NCI-H510A (cell line): ENCODE data around the gene COX8C.
A peak's percentile ranks its signal among the peaks of the same experiment; 100 is the strongest.
"Not testable (repeated sequence)": the region's sequence is repeated elsewhere in the genome, so short reads cannot be mapped to it uniquely, and the experiment has no call there.

Experiments used
- DNase-seq: peaks from one replicate; lab custom pipeline; 2025; lab: John Stamatoyannopoulos, UW

Gene COX8C

DNA sequence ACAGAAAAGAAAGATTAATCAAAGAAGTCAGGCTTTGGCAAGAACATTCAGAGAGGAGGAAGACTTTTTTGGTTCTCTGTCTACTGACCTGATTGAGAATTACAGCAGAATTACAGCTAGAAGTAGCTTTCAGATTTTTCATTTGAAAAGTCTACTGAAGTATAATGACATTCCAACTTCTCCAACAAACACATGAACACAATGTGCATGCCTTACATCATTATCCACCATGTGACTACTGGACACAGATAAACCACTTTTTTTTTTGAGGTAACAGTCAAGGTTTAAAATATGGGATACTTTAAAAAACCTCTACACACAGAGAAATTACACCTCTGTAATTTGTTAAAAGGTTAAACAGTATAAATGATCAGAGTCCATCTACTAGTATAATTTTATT, 26.5 kb upstream of the COX8C start:
- DNase-seq = no peak

- no peak for DNase-seq
Measured at GRCh38 chr14:93322929-93323599, 23.9 kb upstream of the COX8C start.

- DNase-seq = no peak
Measured at GRCh38 chr14:93323600-93324174, 23.3 kb upstream of the COX8C start.

DNA sequence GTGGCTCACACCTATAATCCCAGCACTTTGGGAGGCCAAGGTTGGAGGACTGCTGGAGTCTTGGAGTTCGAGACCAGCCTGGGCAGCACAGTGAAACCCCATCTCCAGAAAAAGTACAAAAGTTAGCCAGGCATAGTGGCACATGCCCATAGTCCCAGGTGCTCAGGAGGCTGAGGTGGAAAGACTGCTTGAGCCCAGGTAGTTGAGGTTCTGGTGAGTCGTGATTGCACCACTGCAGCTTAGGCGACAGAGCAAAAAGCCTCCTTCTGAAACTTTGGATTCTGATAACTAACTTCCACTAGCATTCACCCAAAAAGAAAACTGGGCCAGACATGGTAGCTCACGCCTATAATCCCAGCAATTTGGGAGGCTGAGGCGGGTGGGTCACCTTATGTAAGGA, 20.8 kb upstream of the COX8C start:
- no peak for DNase-seq

- DNase-seq = no peak
Measured at GRCh38 chr14:93328546-93328945, 18.4 kb upstream of the COX8C start.

GRCh38 chr14:93329965-93330608, 16.9 kb upstream of the COX8C start:
- no peak for DNase-seq

GRCh38 chr14:93330609-93331000, 16.4 kb upstream of the COX8C start:
- DNase-seq = no peak

GRCh38 chr14:93331002-93331727, 15.8 kb upstream of the COX8C start:
- DNase-seq = no peak

GRCh38 chr14:93331728-93332396, 15.1 kb upstream of the COX8C start:
- no peak for DNase-seq

- peak; percentile 22 for DNase-seq
Measured at GRCh38 chr14:93332397-93332852, 14.6 kb upstream of the COX8C start.

- peak; percentile 95 for DNase-seq
Measured at GRCh38 chr14:93332853-93333630, 13.9 kb upstream of the COX8C start, which contains the start of gene BTBD7. Gene BTBD7 (minus strand): TSS chr14:93333036. CDS start chr14:93296051, 36,985 bp downstream.

DNA sequence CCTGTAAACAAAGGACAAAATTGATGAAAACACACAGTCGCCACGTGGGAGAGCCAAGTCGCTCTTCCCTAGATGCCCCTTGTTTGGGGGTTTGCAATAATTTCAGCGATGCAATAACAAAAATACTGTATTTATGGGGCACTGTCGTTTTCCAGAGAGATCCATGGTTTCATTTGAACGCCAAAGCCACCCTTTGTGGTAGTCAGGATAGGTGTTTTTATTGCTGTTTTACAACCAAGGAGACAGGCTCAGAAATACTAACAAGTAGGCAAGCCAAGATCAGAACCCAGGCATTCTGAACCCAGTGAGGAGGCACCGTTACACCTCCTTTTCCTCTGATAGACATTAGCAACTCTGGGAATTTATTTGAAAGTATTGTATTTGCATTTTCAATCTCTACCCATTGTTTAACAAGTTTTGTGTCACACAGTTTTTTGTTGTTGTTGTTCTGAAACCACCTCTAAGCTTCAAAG, 13.3 kb upstream of the COX8C start:
- DNase-seq = no peak

- no peak for DNase-seq
Measured at GRCh38 chr14:93337143-93337753, 9.7 kb upstream of the COX8C start.

- DNase-seq = no peak
Measured at GRCh38 chr14:93337884-93338283, 9.1 kb upstream of the COX8C start.

GRCh38 chr14:93343266-93343665, 3.7 kb upstream of the COX8C start:
- DNase-seq = no peak

- DNase-seq = no peak
Measured at GRCh38 chr14:93343797-93344196, 3.2 kb upstream of the COX8C start.

DNA sequence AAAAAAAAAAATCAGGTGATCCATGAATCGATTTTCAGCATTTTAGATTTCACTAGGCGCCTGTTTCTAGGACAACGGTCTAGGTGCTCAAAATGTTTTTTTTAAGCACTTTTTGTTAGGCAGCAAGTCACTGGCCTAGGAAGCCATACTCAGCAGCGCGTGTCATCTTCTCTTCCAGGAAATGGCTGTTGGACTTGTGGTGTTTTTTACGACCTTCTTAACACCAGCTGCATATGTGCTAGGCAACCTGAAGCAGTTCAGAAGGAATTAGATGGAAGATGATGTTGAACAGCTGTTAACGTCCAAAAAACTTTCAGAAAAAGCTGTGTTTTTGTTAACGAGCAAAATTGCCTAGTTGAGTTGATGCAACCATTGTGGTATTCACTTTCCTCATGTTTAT, 868 bp downstream of the COX8C start:
- no peak for DNase-seq

DNA sequence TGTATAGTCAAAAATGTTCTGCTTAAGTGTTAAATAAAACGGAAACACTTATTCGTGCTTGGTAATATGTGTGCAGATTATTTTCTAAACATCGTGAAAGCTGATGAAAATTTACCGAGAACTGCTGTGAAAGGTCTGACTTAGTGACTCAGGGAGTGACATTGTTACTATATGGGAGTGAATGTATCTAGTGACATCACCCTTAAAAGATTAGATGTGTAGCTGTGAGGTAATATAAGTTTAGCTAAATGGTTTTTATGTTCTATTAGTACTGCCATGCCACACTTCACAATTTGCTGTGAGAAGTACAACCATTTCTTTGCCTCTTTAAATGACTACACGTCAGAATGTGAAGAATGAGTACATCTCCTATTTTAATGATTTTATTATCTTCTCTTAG, 1.3 kb downstream of the COX8C start:
- no peak for DNase-seq

DNA sequence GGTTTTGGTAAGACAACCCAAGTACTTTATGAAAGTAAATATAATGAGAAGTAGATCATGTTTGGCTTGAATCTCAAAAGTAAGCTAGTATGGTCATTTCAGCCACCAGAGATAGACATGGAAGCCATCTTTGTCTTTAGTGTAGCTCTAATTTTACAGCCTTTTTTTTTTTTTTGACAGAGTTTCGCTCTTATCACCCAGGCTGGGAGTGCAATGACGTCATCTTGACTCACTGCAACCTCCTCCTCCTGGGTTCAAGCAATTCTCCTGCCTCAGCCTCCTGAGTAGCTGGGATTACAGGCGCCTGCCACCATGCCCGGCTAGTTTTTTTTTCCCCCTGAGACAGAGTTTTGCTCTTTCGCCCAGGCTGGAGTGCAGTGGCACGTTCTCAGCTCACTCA, 7.9 kb downstream of the COX8C start:
- DNase-seq = not testable (repeated sequence)

GRCh38 chr14:93368996-93369712, 22.2 kb downstream of the COX8C start:
- no peak for DNase-seq
